Stimulated activated CD4-positive, alpha-beta T cell treated with anti-CD3 and anti-CD28 coated beads, Interleukin-1b, Interleukin-23, amount 100 ng/mL, for 1 hour (primary cell): ENCODE results near the gene MEIOB.
"Not testable (repeated sequence)": the region's sequence is repeated elsewhere in the genome, so short reads cannot be mapped to it uniquely, and the experiment has no call there.

ENCODE experiments used
- DNase-seq, 2 donors: peaks; one replicate each; pipeline ENCODE4 v3.0.0-alpha.2; 2020; ENCODE audit warnings: low read depth in 2 of 2

The MEIOB gene

DNA sequence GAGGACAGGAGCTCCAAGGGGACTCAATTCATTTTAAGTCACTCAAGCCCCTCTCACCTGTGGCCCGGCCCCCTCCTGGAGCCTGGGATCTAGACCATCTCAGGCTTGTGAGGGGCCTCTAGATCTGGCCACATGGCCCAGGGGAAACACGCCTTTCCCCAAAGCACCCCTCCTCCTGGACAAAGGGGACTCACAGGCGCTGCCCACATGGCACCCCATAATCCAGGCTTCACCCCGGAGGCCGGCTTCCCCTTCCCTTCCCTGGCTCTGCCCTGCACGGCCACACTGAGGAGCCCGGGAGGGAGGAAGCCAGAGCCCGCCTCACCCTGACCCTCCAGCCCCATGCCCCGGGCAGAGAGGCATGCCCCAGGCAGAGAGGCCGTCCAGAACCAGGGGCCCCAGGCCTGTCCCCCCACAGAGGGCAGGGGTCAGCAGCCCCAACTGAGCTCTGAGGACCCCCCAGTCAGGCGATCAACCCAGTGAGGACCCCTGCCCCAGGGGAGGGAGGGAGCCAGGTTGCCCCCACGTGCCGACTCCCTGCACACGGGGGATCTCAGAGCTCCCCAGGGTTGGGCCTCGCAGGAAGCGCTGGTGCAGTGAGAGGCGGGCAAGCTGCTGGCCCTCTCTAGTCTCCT lies 35.4 kb upstream of the MEIOB start:
- no peak for DNase-seq

DNA sequence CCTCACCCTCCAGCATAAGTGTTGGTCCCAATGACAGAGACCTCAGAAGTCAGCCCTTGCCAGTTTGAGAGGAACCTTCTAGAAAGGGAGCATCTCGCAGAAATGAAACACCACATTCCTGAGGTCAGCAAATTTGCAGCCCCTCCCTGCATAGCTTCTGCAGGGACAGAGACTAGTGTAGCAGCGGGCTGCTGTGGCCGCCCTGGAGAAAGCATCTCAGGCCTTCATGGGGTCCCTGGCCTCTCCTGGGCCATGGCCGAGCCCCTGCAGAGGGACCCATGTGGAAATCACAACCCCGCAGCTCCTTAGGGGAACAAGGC lies 34.8 kb upstream of the MEIOB start:
- no peak for DNase-seq

GRCh38 chr16:1906055-1906845 lies 34.3 kb upstream of the MEIOB start:
- no peak for DNase-seq

DNA sequence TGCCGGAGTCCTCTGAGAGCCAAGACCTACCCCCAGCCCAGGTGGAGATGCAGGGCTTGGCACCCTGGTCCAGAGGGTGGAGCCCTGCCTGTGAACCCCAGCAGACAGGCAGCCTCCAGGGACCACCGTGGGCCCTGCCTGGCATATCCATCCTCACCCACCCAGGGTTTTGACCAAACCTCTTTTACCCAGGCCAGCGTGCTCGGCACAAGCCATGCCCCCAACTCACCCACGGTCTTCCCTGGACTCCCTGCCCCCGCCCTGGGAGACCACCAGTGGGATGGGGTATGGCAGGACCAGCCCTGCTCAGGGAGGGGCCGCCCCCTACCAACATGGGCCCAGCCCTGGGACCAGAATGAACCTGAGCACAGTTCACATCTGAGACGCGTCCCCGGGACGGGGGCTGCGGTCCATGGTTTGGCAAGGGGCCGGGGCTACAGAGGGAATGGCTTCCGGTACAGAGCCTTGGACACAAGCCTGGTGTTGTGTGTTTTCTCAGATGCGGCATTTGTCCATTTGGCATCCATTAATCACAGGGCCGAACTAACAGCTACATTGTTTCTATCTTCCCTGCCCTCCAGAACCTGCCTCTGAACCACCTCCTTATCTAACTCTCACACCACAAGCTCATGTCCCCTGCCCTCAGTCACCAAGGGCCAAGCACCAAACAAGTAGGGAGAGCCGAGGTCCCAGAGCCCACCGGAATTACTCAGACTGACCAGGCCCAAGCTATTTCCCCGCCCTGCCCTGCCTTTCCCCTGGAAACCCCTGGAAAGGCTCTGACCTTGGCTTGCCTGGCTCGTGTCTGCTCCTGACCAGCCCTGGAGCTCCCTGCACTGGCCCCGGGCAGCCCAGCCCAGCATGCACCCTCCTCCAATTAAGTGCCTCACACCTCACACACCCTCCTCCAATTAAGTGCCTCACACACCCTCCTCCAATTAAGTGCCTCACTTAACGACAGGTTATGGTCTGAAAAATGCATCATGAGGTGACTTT lies 32.2 kb upstream of the MEIOB start:
- DNase-seq, result no peak

GRCh38 chr16:1903220-1903574 lies 31.2 kb upstream of the MEIOB start:
- DNase-seq, result no peak

GRCh38 chr16:1902547-1903219 lies 30.7 kb upstream of the MEIOB start:
- no peak for DNase-seq

DNA sequence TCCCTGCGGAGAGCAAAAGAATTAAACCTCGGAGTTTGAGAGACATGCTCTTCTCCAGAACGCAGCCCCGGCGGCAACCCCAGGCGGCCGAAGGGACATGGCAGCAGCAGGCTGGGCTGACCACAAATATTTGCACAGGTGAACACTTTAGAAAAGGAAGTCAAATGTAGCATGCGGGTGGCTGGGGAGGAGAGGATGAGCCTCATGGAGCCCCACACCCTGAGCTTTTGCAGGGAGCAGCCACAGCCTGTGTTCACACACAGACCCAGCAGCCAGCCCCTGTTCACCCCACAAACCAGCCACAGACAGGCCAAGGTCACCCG lies 28.4 kb upstream of the MEIOB start:
- DNase-seq, result no peak

GRCh38 chr16:1899641-1900451 lies 27.9 kb upstream of the MEIOB start:
- DNase-seq, result no peak

GRCh38 chr16:1897692-1898091 lies 25.7 kb upstream of the MEIOB start:
- DNase-seq, result not testable (repeated sequence)

GRCh38 chr16:1895949-1896675 lies 24.1 kb upstream of the MEIOB start:
- DNase-seq, result no peak

- DNase-seq, result no peak
These were observed 23.1 kb upstream of the MEIOB start for GRCh38 chr16:1895068-1895467.

DNA sequence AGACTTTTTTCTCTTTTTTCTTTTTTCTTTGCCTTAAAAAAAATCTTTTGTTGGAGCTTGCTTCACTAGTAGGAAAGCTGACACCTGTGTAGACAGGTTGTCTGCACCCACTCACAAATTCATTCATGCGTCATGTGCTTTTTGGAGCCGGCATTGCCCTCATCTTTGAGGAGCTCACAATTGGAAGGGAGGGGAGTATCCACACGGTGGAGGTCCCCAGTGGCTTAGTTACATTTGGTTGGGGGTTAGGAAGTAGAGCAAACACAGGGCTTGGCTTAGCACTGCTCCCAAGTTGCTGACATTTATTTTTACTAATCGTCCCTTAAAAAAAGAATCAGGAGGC lies 18.7 kb upstream of the MEIOB start:
- DNase-seq, result no peak

GRCh38 chr16:1890024-1890707 lies 18.2 kb upstream of the MEIOB start:
- no peak for DNase-seq

GRCh38 chr16:1887711-1888354 lies 15.9 kb upstream of the MEIOB start:
- DNase-seq, result no peak

- no peak for DNase-seq
These were observed 12.9 kb upstream of the MEIOB start for GRCh38 chr16:1884889-1885288.

DNA sequence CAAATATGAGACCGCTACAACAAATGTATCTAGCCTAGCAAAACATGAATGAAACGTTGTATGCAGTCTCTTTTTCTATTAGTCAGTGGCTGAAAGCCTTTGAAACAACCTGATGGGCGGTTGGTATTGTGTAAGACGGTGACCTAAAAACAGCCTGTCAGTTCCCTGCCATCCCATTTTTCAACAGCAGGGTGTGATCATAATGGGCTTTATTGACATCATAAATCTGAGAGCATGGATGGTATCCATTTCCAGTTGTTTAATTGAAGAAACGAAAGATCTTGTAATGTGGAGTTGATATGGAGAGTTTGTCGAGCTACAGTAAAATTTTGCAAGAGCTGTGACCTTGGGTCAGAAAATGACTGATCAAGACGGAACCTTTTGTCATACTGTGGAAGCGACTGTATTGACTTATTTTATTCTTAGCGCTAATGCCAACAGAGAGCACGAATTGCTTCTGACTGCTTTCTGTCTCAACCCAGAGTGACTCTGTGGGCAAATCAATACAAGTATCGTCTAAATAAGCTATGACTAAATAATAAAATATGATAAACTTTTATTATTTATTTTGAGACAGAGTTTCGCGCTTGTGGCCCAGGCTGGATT lies 12.3 kb upstream of the MEIOB start:
- DNase-seq, result no peak

- DNase-seq, result not testable (repeated sequence)
These were observed 9.2 kb upstream of the MEIOB start for GRCh38 chr16:1881172-1881571.

DNA sequence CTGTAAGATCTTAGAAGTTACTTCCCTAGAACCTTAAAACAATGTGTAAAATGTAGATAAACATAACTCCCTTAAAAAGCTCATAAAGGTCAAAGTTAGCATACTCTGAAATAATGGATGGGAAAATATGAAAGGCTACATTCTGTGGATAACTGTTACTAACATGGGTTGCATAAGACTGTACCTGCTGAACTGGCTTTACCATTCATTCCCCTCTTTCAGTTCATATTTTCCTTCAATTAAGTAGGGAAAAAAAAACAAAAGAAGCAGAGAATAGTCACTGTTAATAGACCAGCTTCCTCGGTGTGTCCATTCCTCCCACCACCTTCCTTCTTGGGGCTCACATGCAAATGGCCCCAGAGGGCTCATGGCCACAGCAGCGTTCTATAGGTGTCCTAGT lies 7.5 kb upstream of the MEIOB start:
- DNase-seq, result no peak

DNA sequence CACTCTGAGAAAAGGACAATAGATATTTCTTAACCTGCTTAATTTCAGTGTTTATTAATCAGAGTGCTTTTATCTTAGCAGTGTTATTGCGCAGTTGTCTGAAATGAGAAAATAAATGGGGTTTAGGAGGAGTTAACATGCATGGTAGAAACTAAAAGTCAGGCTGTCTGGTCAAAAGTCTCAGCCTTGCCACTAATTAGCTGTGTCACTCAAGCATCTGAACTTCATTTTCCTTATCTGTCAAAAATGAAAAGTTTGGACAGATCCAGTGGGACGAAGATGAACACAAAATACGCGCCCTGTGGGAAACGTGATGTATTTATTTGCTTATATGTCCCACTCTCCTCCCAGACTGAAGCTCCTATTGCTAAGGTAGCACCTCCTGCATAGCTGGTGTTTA lies 6.3 kb upstream of the MEIOB start:
- no peak for DNase-seq
